Measurements from ENCODE around the gene TNFRSF19. TPM values are rescaled to one million over a fixed set of nuclear protein-coding genes. Genes with fewer than 3 reads are reported as not detected.

The TNFRSF19 gene
- total and polyA plus RNA-seq, 2 experiments from 2014 or later = 19.8 to 25.3 TPM

- no peak overlapping the region for H3K27ac ChIP-seq
- no peaks in the 10 kb centered on the region for H3K27me3 ChIP-seq
- no peak overlapping the region for H3K4me3 ChIP-seq
- H2AFZ ChIP-seq = no peak overlapping the region
- no peaks in the 10 kb centered on the region for H3K9me2 ChIP-seq (replicated peaks; ENCODE audit: insufficient read depth)
- H3K36me3 ChIP-seq (replicated peaks; ENCODE audit: insufficient read depth, low read depth) = no peaks in the 10 kb centered on the region
- H3K4me1 ChIP-seq (ENCODE audit: insufficient read depth) = peaks cover 24% of the 10 kb centered on the region
- no peaks in the 10 kb centered on the region for H4K20me1 ChIP-seq (ENCODE audit: insufficient read depth, poor library complexity, severe bottlenecking)
- no peaks in the 10 kb centered on the region for H3K9me3 ChIP-seq (ENCODE audit: low read depth)
- TF ChIP-seq EZH2phosphoT487 (IDR thresholded peaks at IDR 0.05; ENCODE audit: low read depth, severe bottlenecking, unreplicated experiment) (no peak), CTCF (IDR thresholded peaks at IDR 0.05; ENCODE audit: poor library complexity) (no peak), EZH2 (IDR thresholded peaks at IDR 0.05; ENCODE audit: borderline replicate concordance) (no peak)
- no peak overlapping the region for H3K4me2 ChIP-seq
- WGBS (ENCODE audit: low lambda C conversion rate, missing lambda C conversion rate) = 96% methylated on average over 3 of the region's 3 CpGs
- no peaks in the 10 kb centered on the region for H3K79me2 ChIP-seq
- no peak for DNase-seq (ENCODE audit: low spot score)
Observed at GRCh38 chr13:23623394-23623793, 53.2 kb downstream of the TNFRSF19 start.

GRCh38 chr13:23626700-23627099, 56.5 kb downstream of the TNFRSF19 start:
- peaks cover 49% of the 10 kb centered on the region for H3K4me1 ChIP-seq (ENCODE audit: insufficient read depth)
- H3K79me2 ChIP-seq = no peaks in the 10 kb centered on the region
- TF ChIP-seq EZH2 (IDR thresholded peaks at IDR 0.05; ENCODE audit: borderline replicate concordance) (no peak), CTCF (IDR thresholded peaks at IDR 0.05; ENCODE audit: poor library complexity) (no peak), EZH2phosphoT487 (IDR thresholded peaks at IDR 0.05; ENCODE audit: low read depth, severe bottlenecking, unreplicated experiment) (no peak)
- H3K27ac ChIP-seq = peak overlapping the region; percentile 21
- H3K9me2 ChIP-seq (replicated peaks; ENCODE audit: insufficient read depth) = no peaks in the 10 kb centered on the region
- H3K9me3 ChIP-seq (ENCODE audit: low read depth) = no peaks in the 10 kb centered on the region
- no peak overlapping the region for H3K4me3 ChIP-seq
- H3K4me2 ChIP-seq = peak overlapping the region; percentile 23
- H2AFZ ChIP-seq = peak overlapping the region; percentile 7
- no peaks in the 10 kb centered on the region for H3K36me3 ChIP-seq (replicated peaks; ENCODE audit: insufficient read depth, low read depth)
- no peaks in the 10 kb centered on the region for H4K20me1 ChIP-seq (ENCODE audit: insufficient read depth, poor library complexity, severe bottlenecking)
- H3K27me3 ChIP-seq = no peaks in the 10 kb centered on the region
- no peak for DNase-seq (ENCODE audit: low spot score)
- WGBS (ENCODE audit: low lambda C conversion rate, missing lambda C conversion rate) = 64% methylated on average over 8 of the region's 8 CpGs

GRCh38 chr13:23627410-23627809, 57.2 kb downstream of the TNFRSF19 start:
- no peak overlapping the region for H3K4me2 ChIP-seq
- no peak for TF ChIP-seq EZH2phosphoT487 (IDR thresholded peaks at IDR 0.05; ENCODE audit: low read depth, severe bottlenecking, unreplicated experiment)
- no peak for TF ChIP-seq EZH2 (IDR thresholded peaks at IDR 0.05; ENCODE audit: borderline replicate concordance)
- TF ChIP-seq CTCF (IDR thresholded peaks at IDR 0.05; ENCODE audit: poor library complexity) = no peak
- H3K9me3 ChIP-seq (ENCODE audit: low read depth) = no peaks in the 10 kb centered on the region
- H3K4me1 ChIP-seq (ENCODE audit: insufficient read depth) = peaks cover 54% of the 10 kb centered on the region
- no peak for DNase-seq (ENCODE audit: low spot score)
- no peaks in the 10 kb centered on the region for H3K9me2 ChIP-seq (replicated peaks; ENCODE audit: insufficient read depth)
- no peaks in the 10 kb centered on the region for H3K36me3 ChIP-seq (replicated peaks; ENCODE audit: insufficient read depth, low read depth)
- H2AFZ ChIP-seq = no peak overlapping the region
- no peaks in the 10 kb centered on the region for H4K20me1 ChIP-seq (ENCODE audit: insufficient read depth, poor library complexity, severe bottlenecking)
- no peak overlapping the region for H3K27ac ChIP-seq
- no peaks in the 10 kb centered on the region for H3K27me3 ChIP-seq
- 83% methylated on average over 8 of the region's 8 CpGs for WGBS (ENCODE audit: low lambda C conversion rate, missing lambda C conversion rate)
- H3K79me2 ChIP-seq = no peaks in the 10 kb centered on the region
- no peak overlapping the region for H3K4me3 ChIP-seq

- TF ChIP-seq EZH2 (IDR thresholded peaks at IDR 0.05; ENCODE audit: borderline replicate concordance) (no peak), EZH2phosphoT487 (IDR thresholded peaks at IDR 0.05; ENCODE audit: low read depth, severe bottlenecking, unreplicated experiment) (no peak), CTCF (IDR thresholded peaks at IDR 0.05; ENCODE audit: poor library complexity) (no peak)
- no peaks in the 10 kb centered on the region for H3K79me2 ChIP-seq
- no peaks in the 10 kb centered on the region for H3K36me3 ChIP-seq (replicated peaks; ENCODE audit: insufficient read depth, low read depth)
- H3K4me3 ChIP-seq = no peak overlapping the region
- no peak overlapping the region for H3K27ac ChIP-seq
- H3K4me2 ChIP-seq = no peak overlapping the region
- no peaks in the 10 kb centered on the region for H4K20me1 ChIP-seq (ENCODE audit: insufficient read depth, poor library complexity, severe bottlenecking)
- H3K9me3 ChIP-seq (ENCODE audit: low read depth) = no peaks in the 10 kb centered on the region
- H2AFZ ChIP-seq = no peak overlapping the region
- peaks cover 57% of the 10 kb centered on the region for H3K4me1 ChIP-seq (ENCODE audit: insufficient read depth)
- WGBS (ENCODE audit: low lambda C conversion rate, missing lambda C conversion rate) = 77% methylated on average over 3 of the region's 3 CpGs
- no peaks in the 10 kb centered on the region for H3K9me2 ChIP-seq (replicated peaks; ENCODE audit: insufficient read depth)
- no peak for DNase-seq (ENCODE audit: low spot score)
- H3K27me3 ChIP-seq = no peaks in the 10 kb centered on the region
Observed at GRCh38 chr13:23628250-23628649, 58.0 kb downstream of the TNFRSF19 start.
